ENCODE data around the gene SPSB4.

DNA sequence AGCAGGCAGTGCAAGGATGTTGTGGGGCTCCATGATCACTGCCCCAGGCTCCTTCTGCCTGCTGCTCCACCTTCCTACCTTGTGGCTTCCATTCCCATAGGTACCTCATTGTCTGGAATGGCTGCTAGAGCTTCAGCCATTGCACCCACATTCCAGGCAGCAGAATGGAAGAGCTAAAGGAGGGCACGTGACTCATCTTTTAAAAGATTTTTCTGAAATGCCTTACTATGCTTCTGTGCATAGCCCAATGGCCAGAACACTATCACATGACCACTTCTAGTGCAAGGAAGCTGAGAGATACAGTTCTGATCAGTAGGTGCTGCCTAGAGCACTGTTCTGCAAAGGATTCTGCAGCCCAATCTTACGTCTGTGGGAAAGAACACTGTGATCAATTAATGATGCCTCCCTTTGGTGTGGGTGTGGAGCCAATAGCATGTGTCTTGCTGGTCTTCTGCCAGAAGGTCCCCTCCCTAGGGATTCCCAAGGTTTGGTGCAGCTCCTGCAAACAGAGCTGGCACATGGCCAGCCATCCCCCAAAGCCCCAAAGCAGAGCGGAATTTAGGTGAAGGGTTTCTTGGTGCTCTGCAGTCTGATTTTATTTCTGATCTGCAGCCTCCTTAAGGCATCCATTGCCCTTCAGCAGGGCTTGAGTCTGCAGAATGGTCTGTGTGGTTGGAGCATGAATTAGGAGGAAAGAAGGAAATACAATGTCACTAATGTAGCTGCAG, 34.4 kb downstream of the SPSB4 start:
- TF ChIP-seq, protein P1, sequence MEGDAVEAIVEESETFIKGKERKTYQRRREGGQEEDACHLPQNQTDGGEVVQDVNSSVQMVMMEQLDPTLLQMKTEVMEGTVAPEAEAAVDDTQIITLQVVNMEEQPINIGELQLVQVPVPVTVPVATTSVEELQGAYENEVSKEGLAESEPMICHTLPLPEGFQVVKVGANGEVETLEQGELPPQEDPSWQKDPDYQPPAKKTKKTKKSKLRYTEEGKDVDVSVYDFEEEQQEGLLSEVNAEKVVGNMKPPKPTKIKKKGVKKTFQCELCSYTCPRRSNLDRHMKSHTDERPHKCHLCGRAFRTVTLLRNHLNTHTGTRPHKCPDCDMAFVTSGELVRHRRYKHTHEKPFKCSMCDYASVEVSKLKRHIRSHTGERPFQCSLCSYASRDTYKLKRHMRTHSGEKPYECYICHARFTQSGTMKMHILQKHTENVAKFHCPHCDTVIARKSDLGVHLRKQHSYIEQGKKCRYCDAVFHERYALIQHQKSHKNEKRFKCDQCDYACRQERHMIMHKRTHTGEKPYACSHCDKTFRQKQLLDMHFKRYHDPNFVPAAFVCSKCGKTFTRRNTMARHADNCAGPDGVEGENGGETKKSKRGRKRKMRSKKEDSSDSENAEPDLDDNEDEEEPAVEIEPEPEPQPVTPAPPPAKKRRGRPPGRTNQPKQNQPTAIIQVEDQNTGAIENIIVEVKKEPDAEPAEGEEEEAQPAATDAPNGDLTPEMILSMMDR (IDR thresholded peaks at IDR 0.05; ENCODE audit: insufficient read depth, low read length, poor library complexity, severe bottlenecking), result no peak
- TF ChIP-seq EZH2phosphoT487 (conservative IDR thresholded peaks at IDR 0.05; ENCODE audit: low read length), result no peak
